GM12801 (cell line): ENCODE data around the gene KCNK3.

ENCODE experiments used
- TF ChIP-seq, protein P1 (sequence below): IDR thresholded peaks from one replicate; pipeline ENCODE4 v1.5.1; 2011; ENCODE audit warnings: control low read depth; ENCODE audit not compliant: insufficient read length; ENCODE audit errors: extremely low read depth

Gene KCNK3

GRCh38 chr2:26696351-26696816, 3.9 kb downstream of the KCNK3 start:
- TF ChIP-seq, protein P1, sequence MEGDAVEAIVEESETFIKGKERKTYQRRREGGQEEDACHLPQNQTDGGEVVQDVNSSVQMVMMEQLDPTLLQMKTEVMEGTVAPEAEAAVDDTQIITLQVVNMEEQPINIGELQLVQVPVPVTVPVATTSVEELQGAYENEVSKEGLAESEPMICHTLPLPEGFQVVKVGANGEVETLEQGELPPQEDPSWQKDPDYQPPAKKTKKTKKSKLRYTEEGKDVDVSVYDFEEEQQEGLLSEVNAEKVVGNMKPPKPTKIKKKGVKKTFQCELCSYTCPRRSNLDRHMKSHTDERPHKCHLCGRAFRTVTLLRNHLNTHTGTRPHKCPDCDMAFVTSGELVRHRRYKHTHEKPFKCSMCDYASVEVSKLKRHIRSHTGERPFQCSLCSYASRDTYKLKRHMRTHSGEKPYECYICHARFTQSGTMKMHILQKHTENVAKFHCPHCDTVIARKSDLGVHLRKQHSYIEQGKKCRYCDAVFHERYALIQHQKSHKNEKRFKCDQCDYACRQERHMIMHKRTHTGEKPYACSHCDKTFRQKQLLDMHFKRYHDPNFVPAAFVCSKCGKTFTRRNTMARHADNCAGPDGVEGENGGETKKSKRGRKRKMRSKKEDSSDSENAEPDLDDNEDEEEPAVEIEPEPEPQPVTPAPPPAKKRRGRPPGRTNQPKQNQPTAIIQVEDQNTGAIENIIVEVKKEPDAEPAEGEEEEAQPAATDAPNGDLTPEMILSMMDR = no peak

- TF ChIP-seq, protein P1 = no peak
Observed at GRCh38 chr2:26697425-26697824, 4.9 kb downstream of the KCNK3 start.

DNA sequence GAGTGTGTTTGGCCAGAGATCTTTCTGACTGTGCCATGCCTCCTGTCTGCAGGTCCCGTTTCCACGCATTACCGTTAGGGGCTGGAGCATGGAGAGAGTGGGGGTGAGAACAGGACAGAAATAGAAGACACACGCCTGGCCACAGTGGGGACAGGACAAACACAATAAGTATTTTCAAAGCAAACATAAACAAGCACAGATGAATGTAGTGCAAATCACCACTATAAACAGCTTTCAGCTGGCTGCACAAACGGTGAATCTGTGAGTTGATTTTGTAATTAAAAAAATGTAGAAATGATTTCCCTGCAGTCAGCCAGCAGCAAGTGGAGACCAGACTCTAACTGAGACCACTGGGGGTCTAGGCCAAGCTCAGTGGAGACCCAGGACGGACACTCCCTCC, 6.8 kb downstream of the KCNK3 start:
- TF ChIP-seq, protein P1 = no peak

DNA sequence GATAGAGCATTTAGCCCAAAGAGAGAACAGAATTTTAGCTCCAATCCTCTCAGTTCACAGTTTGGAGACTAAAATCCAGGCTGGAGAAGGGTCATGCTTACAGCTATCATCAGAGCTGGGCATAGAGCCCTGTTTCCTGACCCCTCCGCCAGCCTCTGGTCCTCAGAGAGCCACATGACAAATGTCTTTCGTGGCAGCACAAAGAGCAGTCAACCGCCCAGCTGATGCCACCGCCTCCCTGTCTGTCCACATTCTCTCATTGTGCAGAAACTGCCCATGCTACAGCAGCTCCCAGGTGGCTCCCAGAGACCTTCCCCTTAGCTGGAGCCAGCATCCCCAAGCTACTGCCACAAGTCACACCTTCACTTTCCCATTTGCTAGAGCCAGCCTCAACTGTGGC, 7.6 kb downstream of the KCNK3 start:
- TF ChIP-seq, protein P1 = no peak

GRCh38 chr2:26701596-26701995, 9.1 kb downstream of the KCNK3 start:
- TF ChIP-seq, protein P1 = no peak

DNA sequence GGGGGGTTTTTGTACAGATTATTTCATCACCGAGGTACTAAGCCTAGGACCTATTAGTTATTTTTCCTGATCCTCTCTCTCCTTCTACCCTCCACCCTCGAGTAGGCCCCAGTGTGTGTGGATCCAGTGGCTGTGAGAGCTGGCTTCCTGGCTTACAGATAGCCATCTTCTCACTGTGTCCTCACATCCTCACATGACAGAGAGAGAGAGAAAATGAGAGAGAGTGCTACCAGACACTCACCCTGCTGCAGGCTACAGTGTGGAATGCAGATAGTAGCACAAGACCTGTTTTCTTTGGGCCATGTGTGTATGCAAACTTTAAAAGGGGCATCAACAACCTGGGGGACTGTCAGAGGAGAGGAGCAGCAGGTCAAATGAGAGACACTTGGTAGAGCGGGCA, 9.5 kb downstream of the KCNK3 start:
- TF ChIP-seq, protein P1 = no peak

DNA sequence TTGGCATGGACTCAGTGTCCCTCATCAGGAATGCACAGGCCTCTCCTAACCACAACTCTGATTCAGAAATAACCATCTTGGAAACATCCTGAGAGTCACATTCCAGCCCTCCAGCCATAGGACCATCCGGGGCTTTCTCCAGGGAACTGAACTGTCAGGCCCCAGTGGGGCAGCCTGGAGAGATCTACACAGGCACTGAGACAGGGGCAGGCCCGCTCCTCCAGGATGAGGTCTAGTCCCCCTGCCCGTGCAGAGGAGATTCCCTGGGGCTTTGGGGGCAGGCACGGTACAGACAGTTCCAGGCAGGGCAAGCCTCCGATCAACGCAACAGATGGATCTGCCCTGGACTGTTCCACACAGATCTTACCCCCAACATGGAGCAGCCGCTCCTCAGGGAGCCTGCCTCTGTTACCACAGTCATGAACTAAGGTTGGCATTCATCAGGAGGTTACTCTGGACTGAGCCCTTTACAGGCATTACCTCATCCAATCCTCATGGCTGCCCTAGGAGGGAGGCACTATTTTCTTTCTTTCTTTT, 12.0 kb downstream of the KCNK3 start:
- TF ChIP-seq, protein P1 = no peak
